Measurements from ENCODE around the gene PTPRB. TPM values are rescaled to one million over a fixed set of nuclear protein-coding genes. Genes with fewer than 3 reads are reported as not detected.

The PTPRB gene
- total and polyA plus RNA-seq, 2 of the 8 experiments (the other 6 are each of a cell fraction or from before 2014, with no cell fraction given) = 0.36 to 0.58 TPM

DNA sequence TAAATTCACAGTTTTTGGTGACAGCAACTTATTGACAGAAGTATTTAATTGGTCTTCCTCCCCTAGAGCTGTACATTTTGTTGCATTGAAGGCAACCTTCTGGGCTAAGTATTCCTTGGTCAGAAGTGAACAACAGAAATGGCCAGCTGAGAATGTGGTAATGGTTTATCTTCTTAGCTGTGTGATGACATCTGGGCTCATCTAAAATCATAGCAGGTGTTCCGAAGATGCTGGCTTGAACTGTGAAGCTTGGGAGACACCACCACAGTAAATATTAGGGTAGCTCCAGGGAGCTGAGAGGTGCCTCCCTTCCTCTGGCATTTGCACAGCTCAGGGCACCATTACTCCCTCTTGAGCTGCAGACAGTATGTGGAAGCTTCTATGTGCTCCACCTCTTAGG, 3.7 kb upstream of the PTPRB start:
- Histone ChIP-seq H2AK5ac (ENCODE audit: low read depth, low read length) (no peak overlapping the region), H3K36me3 (ENCODE audit: control insufficient read depth in 2 of 4, insufficient read depth in 4 of 4, low read length in 3 of 4) (no peaks in the 10 kb centered on the region), H3K4me1 (replicated peaks in 1 of 4; ENCODE audit: control insufficient read depth in 3 of 4, insufficient read depth in 4 of 4, low read length in 3 of 4) (peaks cover 3 to 8% (median 5%) of the 10 kb centered on the region in 4 experiments; a peak in 5 of 7 replicates), H3K56ac (replicated peaks; ENCODE audit: insufficient read length, low read depth, low read length) (no peak overlapping the region), H3K4me3 (ENCODE audit: extremely low read depth in 1 of 4, insufficient read depth in 2 of 4, low read depth in 3 of 4, low read length in 4 of 4) (no peak overlapping the region), H3K27me3 (replicated peaks in 1 of 4; ENCODE audit: control insufficient read depth in 3 of 4, extremely low read depth in 1 of 4, insufficient read depth in 3 of 4, low read length in 3 of 4) (no peaks in the 10 kb centered on the region), H4K91ac (replicated peaks; ENCODE audit: insufficient read length, low read length) (no peak overlapping the region), H3K9ac (replicated peaks in 1 of 4; ENCODE audit: extremely low read depth in 1 of 4, low read depth in 3 of 4, low read length in 3 of 4) (no peak overlapping the region), H2BK120ac (replicated peaks; ENCODE audit: low read depth, low read length) (no peak overlapping the region), H2BK12ac (ENCODE audit: low read depth, low read length) (no peak overlapping the region), H3K14ac (ENCODE audit: insufficient read length) (no peak overlapping the region), H4K8ac (ENCODE audit: extremely low read depth, insufficient read depth, low read length) (no peak overlapping the region), H2BK5ac (ENCODE audit: low read depth, low read length) (no peak overlapping the region), H3K79me2 (ENCODE audit: control insufficient read depth in 1 of 2, insufficient read depth in 2 of 2, low read length in 2 of 2) (no peaks in the 10 kb centered on the region), H3K9me3 (ENCODE audit: insufficient read depth in 2 of 2, low read depth in 1 of 2, low read length in 1 of 2) (no peaks in the 10 kb centered on the region), H2BK20ac (ENCODE audit: low read length) (no peak overlapping the region), H2AFZ (ENCODE audit: low read length) (no peak overlapping the region), H3K27ac (ENCODE audit: low read depth, low read length) (no peak overlapping the region), H3K23ac (ENCODE audit: insufficient read length) (no peak overlapping the region), H4K20me1 (replicated peaks in 1 of 2; ENCODE audit: control insufficient read depth in 1 of 2, insufficient read depth in 2 of 2, low read length in 2 of 2) (no peaks in the 10 kb centered on the region), H2BK15ac (ENCODE audit: low read length) (no peak overlapping the region), H3K23me2 (ENCODE audit: low read depth, low read length) (no peaks in the 10 kb centered on the region), H3K4ac (replicated peaks; ENCODE audit: insufficient read length, low read depth, low read length) (no peak overlapping the region), H3K4me2 (ENCODE audit: insufficient read depth in 1 of 2, low read depth in 2 of 2, low read length in 2 of 2) (no peak overlapping the region), H4K5ac (ENCODE audit: insufficient read length, low read depth, low read length) (no peak overlapping the region), H3K18ac (ENCODE audit: extremely low read depth, low read length) (no peak overlapping the region), H3K79me1 (ENCODE audit: low read depth, low read length) (no peaks in the 10 kb centered on the region)
- DNase-seq (ENCODE audit: low read depth in 1 of 2, low spot score in 2 of 2) = no peak
- ChIA-PET CTCF (ENCODE audit: partially characterized antibody) (interaction anchor here (1.0 kb wide), 1 partner anchor 31 kb away, joined by 3 read pairs; no protein-coding TSS in a partner anchor), POLR2A (ENCODE audit: partially characterized antibody) (no interaction called here)
- FAIRE-seq = no peak
- 93% methylated on average over 1 of the region's 1 CpG; no CpG with 5 or more reads in 1 of the 2 experiments for WGBS, 2 experiments (ENCODE audit: extremely low coverage in 1 of 2, insufficient coverage in 1 of 2, insufficient read length in 1 of 2, insufficient replicate concordance in 2 of 2, low coverage in 1 of 2, low lambda C conversion rate in 2 of 2, missing lambda C conversion rate in 1 of 2)
- no peak for TF ChIP-seq BACH1 (IDR thresholded peaks at IDR 0.05; ENCODE audit: low read length)
- no peak for TF ChIP-seq TAF7 (optimal IDR thresholded peaks at IDR 0.05; ENCODE audit: borderline replicate concordance, low read depth, low read length)
- TF ChIP-seq, protein P1, sequence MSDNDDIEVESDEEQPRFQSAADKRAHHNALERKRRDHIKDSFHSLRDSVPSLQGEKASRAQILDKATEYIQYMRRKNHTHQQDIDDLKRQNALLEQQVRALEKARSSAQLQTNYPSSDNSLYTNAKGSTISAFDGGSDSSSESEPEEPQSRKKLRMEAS (IDR thresholded peaks at IDR 0.05) = no peak
- TF ChIP-seq, protein P2, sequence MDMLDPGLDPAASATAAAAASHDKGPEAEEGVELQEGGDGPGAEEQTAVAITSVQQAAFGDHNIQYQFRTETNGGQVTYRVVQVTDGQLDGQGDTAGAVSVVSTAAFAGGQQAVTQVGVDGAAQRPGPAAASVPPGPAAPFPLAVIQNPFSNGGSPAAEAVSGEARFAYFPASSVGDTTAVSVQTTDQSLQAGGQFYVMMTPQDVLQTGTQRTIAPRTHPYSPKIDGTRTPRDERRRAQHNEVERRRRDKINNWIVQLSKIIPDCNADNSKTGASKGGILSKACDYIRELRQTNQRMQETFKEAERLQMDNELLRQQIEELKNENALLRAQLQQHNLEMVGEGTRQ (IDR thresholded peaks at IDR 0.05; ENCODE audit: low read length) = no peak
- TF ChIP-seq RBBP5 (IDR thresholded peaks at IDR 0.05; ENCODE audit: borderline replicate concordance, low read depth, low read length) = no peak
- TF ChIP-seq JUND (IDR thresholded peaks at IDR 0.05; ENCODE audit: low read length) = no peak

All from H1 (cell line).